Measurements from ENCODE around the gene ESPL1.
"Not testable (repeated sequence)": the region's sequence is repeated elsewhere in the genome, so short reads cannot be mapped to it uniquely, and the experiment has no call there.

GRCh38 chr12:53297106-53297505, 29.0 kb downstream of the ESPL1 start:
- not testable (repeated sequence) for TF ChIP-seq CTCF (conservative IDR thresholded peaks at IDR 0.05); ZFX (IDR thresholded peaks at IDR 0.05)
